ENCODE data around the gene FAM200C. TPM values are rescaled to one million over a fixed set of nuclear protein-coding genes. Genes with fewer than 3 reads are reported as not detected.

Gene FAM200C
- total and polyA plus RNA-seq, 7 donors = 0.92 to 12.3 (median 4.3) TPM

GRCh38 chr5:160379511-160379910 lies 20.3 kb downstream of the FAM200C start:
- intact Hi-C loops (cut with DNase I) = no loop called here
- Histone ChIP-seq H3K36me3 (no peaks in the 10 kb centered on the region), H3K27ac (no peak overlapping the region), H3K27me3 (no peaks in the 10 kb centered on the region), H3K4me1 (no peaks in the 10 kb centered on the region), H3K9me3 (no peaks in the 10 kb centered on the region), H3K4me3 (no peak overlapping the region)
- TF ChIP-seq POLR2A (IDR thresholded peaks at IDR 0.05) (no peak), CTCF (IDR thresholded peaks at IDR 0.05) (no peak), POLR2AphosphoS5 (IDR thresholded peaks at IDR 0.05) (no peak), EP300 (IDR thresholded peaks at IDR 0.05) (no peak)
- 25 to 39% methylated on average over 4 of the region's 4 CpGs for WGBS, 2 donors
- DNase-seq = no peak

- no peak overlapping the region for H3K4me3 ChIP-seq
- no peak for DNase-seq
- no peaks in the 10 kb centered on the region for H3K27me3 ChIP-seq
- no peaks in the 10 kb centered on the region for H3K4me1 ChIP-seq
- no peaks in the 10 kb centered on the region for H3K36me3 ChIP-seq
- intact Hi-C loops (cut with DNase I) = no loop called here
- no peak overlapping the region for H3K27ac ChIP-seq
- no peaks in the 10 kb centered on the region for H3K9me3 ChIP-seq
- no peak for TF ChIP-seq EP300 (IDR thresholded peaks at IDR 0.05)
- no peak for TF ChIP-seq POLR2AphosphoS5 (IDR thresholded peaks at IDR 0.05)
- TF ChIP-seq CTCF (IDR thresholded peaks at IDR 0.05) = no peak
- no peak for TF ChIP-seq POLR2A (IDR thresholded peaks at IDR 0.05)
- WGBS, 2 donors = 72 to 83% methylated on average over 2 of the region's 2 CpGs
Measured at GRCh38 chr5:160378330-160378729, 21.5 kb downstream of the FAM200C start.

- DNase-seq = no peak
- WGBS, 2 donors = 82 to 89% methylated on average over 5 of the region's 5 CpGs
- no peak overlapping the region for H3K4me3 ChIP-seq
- H3K27ac ChIP-seq = no peak overlapping the region
- TF ChIP-seq POLR2AphosphoS5 (IDR thresholded peaks at IDR 0.05) (no peak), CTCF (IDR thresholded peaks at IDR 0.05) (no peak), EP300 (IDR thresholded peaks at IDR 0.05) (no peak), POLR2A (IDR thresholded peaks at IDR 0.05) (no peak)
- no peaks in the 10 kb centered on the region for H3K36me3 ChIP-seq
- H3K27me3 ChIP-seq = no peaks in the 10 kb centered on the region
- H3K4me1 ChIP-seq = no peaks in the 10 kb centered on the region
- intact Hi-C loops (cut with DNase I) = no loop called here
- H3K9me3 ChIP-seq = no peaks in the 10 kb centered on the region
Measured at GRCh38 chr5:160377651-160378050, 22.2 kb downstream of the FAM200C start.

- DNase-seq = no peak
- Histone ChIP-seq H3K4me3 (no peak overlapping the region), H3K27ac (no peak overlapping the region), H3K27me3 (no peaks in the 10 kb centered on the region), H3K9me3 (no peaks in the 10 kb centered on the region), H3K36me3 (no peaks in the 10 kb centered on the region), H3K4me1 (no peaks in the 10 kb centered on the region)
- TF ChIP-seq POLR2A (IDR thresholded peaks at IDR 0.05) = no peak
- no peak for TF ChIP-seq POLR2AphosphoS5 (IDR thresholded peaks at IDR 0.05)
- TF ChIP-seq CTCF (IDR thresholded peaks at IDR 0.05) = no peak
- TF ChIP-seq EP300 (IDR thresholded peaks at IDR 0.05) = no peak
- intact Hi-C loops (cut with DNase I) = no loop called here
Measured at GRCh38 chr5:160376416-160376815, 23.4 kb downstream of the FAM200C start.

- WGBS, 2 donors = 81 to 85% methylated on average over 2 of the region's 2 CpGs
- Histone ChIP-seq H3K4me3 (no peak overlapping the region), H3K27me3 (no peaks in the 10 kb centered on the region), H3K4me1 (peaks cover 0 to 3% (median 0%) of the 10 kb centered on the region in 4 donors), H3K36me3 (no peaks in the 10 kb centered on the region), H3K9me3 (no peaks in the 10 kb centered on the region), H3K27ac (no peak overlapping the region)
- intact Hi-C loops (cut with DNase I) = no loop called here
- no peak for TF ChIP-seq POLR2A (IDR thresholded peaks at IDR 0.05)
- no peak for TF ChIP-seq CTCF (IDR thresholded peaks at IDR 0.05)
- TF ChIP-seq POLR2AphosphoS5 (IDR thresholded peaks at IDR 0.05) = no peak
- TF ChIP-seq EP300 (IDR thresholded peaks at IDR 0.05) = no peak
- no peak for DNase-seq
Measured at GRCh38 chr5:160375701-160376100, 24.2 kb downstream of the FAM200C start.

Data from sigmoid colon (tissue), 7 donors.